ENCODE measurements around the gene SLC9A9. TPM values are rescaled to one million over a fixed set of nuclear protein-coding genes. Genes with fewer than 3 reads are reported as not detected.

SLC9A9 gene
- polyA plus RNA-seq, 1 donor (not counting 4 experiments of a cell fraction or from before 2014, with no cell fraction given), result 5.2 TPM

DNA sequence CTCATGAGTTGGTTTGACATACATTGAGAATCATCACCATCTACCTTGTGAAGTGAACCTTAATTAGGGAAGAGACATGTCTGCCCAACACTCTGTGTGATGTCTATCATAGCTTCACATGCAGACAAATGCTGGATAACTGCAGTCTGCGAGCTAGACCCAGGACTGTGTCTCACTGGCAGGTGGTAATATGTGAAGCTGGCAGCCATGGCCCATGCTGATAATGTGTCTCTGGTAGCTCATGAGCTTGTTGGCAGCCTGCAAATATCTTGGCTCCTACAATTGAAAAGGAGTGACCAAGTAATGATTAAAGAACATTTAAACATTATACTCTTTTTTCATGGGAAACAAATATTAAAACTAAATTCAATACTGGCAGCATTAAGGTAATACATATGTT is 493.9 kb downstream of the SLC9A9 start:
- dilution Hi-C loops (cut with MboI; ENCODE audit: extremely low pct_ligation_motif_present, low sequenced_read_pairs), result no loop called here
- TF ChIP-seq, protein P1, sequence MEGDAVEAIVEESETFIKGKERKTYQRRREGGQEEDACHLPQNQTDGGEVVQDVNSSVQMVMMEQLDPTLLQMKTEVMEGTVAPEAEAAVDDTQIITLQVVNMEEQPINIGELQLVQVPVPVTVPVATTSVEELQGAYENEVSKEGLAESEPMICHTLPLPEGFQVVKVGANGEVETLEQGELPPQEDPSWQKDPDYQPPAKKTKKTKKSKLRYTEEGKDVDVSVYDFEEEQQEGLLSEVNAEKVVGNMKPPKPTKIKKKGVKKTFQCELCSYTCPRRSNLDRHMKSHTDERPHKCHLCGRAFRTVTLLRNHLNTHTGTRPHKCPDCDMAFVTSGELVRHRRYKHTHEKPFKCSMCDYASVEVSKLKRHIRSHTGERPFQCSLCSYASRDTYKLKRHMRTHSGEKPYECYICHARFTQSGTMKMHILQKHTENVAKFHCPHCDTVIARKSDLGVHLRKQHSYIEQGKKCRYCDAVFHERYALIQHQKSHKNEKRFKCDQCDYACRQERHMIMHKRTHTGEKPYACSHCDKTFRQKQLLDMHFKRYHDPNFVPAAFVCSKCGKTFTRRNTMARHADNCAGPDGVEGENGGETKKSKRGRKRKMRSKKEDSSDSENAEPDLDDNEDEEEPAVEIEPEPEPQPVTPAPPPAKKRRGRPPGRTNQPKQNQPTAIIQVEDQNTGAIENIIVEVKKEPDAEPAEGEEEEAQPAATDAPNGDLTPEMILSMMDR (optimal IDR thresholded peaks at IDR 0.05 in 1 of 3, IDR thresholded peaks at IDR 0.05 in 1 of 3, conservative IDR thresholded peaks at IDR 0.05 in 1 of 3; ENCODE audit: extremely low read depth in 1 of 3, insufficient read depth in 2 of 3, low read length in 3 of 3), result no peak
- no peak for TF ChIP-seq EZH2 (IDR thresholded peaks at IDR 0.05; ENCODE audit: low read length)
- no peaks in the 10 kb centered on the region for H3K27me3 ChIP-seq (ENCODE audit: control insufficient read depth, extremely low read depth, insufficient read depth, low read length)
- no peaks in the 10 kb centered on the region for H3K4me1 ChIP-seq (ENCODE audit: control insufficient read depth, extremely low read depth, insufficient read depth, low read length)
- H3K27ac ChIP-seq (ENCODE audit: control insufficient read depth, insufficient read depth, low read length), result no peak overlapping the region
- DNase-seq (ENCODE audit: low read depth, low spot score) (no peak), FAIRE-seq (no peak)
- H4K20me1 ChIP-seq (ENCODE audit: control insufficient read depth, extremely low read depth, insufficient read depth, low read length), result no peaks in the 10 kb centered on the region
- no peak overlapping the region for H3K9ac ChIP-seq (ENCODE audit: control insufficient read depth, extremely low read depth, insufficient read depth, low read length)
- H3K36me3 ChIP-seq (ENCODE audit: control insufficient read depth in 2 of 2, extremely low read depth in 1 of 2, insufficient read depth in 2 of 2, low read length in 2 of 2), result no peaks in the 10 kb centered on the region
- H3K4me3 ChIP-seq (ENCODE audit: control insufficient read depth in 2 of 3, extremely low read depth in 1 of 3, insufficient read depth in 2 of 3, low read depth in 1 of 3, low read length in 3 of 3), result no peak overlapping the region
- H2AFZ ChIP-seq (ENCODE audit: control insufficient read depth, low read length), result no peak overlapping the region
- no peak overlapping the region for H3K4me2 ChIP-seq (ENCODE audit: control insufficient read depth, extremely low read depth, insufficient read depth, low read depth, low read length)
- no peaks in the 10 kb centered on the region for H3K79me2 ChIP-seq (ENCODE audit: control insufficient read depth, insufficient read depth, low read length)
- no peaks in the 10 kb centered on the region for H3K9me1 ChIP-seq (ENCODE audit: control insufficient read depth, extremely low read depth, insufficient read depth, low read length)
- no peaks in the 10 kb centered on the region for H3K9me3 ChIP-seq (ENCODE audit: control insufficient read depth, low read depth, low read length)

DNA sequence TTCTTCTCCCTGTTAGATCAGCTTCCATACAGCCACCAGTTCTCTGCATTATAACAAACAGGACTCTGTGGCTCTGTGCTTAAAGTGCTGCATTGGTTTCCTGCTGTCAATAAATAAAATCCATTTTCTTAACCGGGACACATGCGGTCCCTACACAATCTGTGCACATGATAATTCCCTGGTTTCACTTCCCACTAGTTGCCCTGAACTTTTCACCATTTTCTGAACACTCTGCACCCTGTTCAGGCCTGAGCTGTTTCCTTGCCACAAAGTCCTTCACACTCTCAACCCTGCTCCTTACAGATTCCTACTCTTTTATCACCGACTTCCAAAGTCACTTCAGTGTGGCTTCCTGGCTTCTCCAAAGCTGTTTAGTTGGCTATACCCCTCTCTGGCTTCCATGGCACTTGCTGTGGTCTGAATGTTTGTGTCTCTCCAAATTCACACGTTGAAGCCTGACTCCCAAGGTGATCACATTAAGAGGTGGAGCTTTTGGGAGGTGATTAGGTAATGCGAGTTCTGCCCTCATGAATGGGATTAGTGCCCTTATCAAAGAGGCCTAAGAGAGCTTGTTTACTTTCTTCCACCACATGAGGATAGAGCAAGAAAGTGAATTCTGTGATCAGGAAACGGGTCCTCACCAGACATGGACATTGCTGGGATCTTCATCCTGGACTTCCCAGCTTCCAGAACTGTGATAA is 495.3 kb downstream of the SLC9A9 start:
- dilution Hi-C loops (cut with MboI; ENCODE audit: extremely low pct_ligation_motif_present, low sequenced_read_pairs), result no loop called here
- H3K9me3 ChIP-seq (ENCODE audit: control insufficient read depth, low read depth, low read length), result no peaks in the 10 kb centered on the region
- FAIRE-seq, result no peak

More for the DNA sequence above, 495.3 kb downstream of the SLC9A9 start:
- no peaks in the 10 kb centered on the region for H3K27me3 ChIP-seq (ENCODE audit: control insufficient read depth, extremely low read depth, insufficient read depth, low read length)
- no peaks in the 10 kb centered on the region for H3K4me1 ChIP-seq (ENCODE audit: control insufficient read depth, extremely low read depth, insufficient read depth, low read length)
- no peak overlapping the region for H2AFZ ChIP-seq (ENCODE audit: control insufficient read depth, low read length)
- H3K36me3 ChIP-seq (ENCODE audit: control insufficient read depth in 2 of 2, extremely low read depth in 1 of 2, insufficient read depth in 2 of 2, low read length in 2 of 2), result no peaks in the 10 kb centered on the region
- no peaks in the 10 kb centered on the region for H3K79me2 ChIP-seq (ENCODE audit: control insufficient read depth, insufficient read depth, low read length)
- no peaks in the 10 kb centered on the region for H4K20me1 ChIP-seq (ENCODE audit: control insufficient read depth, extremely low read depth, insufficient read depth, low read length)
- H3K9ac ChIP-seq (ENCODE audit: control insufficient read depth, extremely low read depth, insufficient read depth, low read length), result no peak overlapping the region
- H3K9me1 ChIP-seq (ENCODE audit: control insufficient read depth, extremely low read depth, insufficient read depth, low read length), result no peaks in the 10 kb centered on the region
- DNase-seq (ENCODE audit: low read depth, low spot score), result no peak
- no peak overlapping the region for H3K27ac ChIP-seq (ENCODE audit: control insufficient read depth, insufficient read depth, low read length)
- TF ChIP-seq EZH2 (IDR thresholded peaks at IDR 0.05; ENCODE audit: low read length), result no peak
- TF ChIP-seq, protein P1 (optimal IDR thresholded peaks at IDR 0.05 in 1 of 3, IDR thresholded peaks at IDR 0.05 in 1 of 3, conservative IDR thresholded peaks at IDR 0.05 in 1 of 3; ENCODE audit: extremely low read depth in 1 of 3, insufficient read depth in 2 of 3, low read length in 3 of 3), result no peak
- no peak overlapping the region for H3K4me2 ChIP-seq (ENCODE audit: control insufficient read depth, extremely low read depth, insufficient read depth, low read depth, low read length)
- no peak overlapping the region for H3K4me3 ChIP-seq (ENCODE audit: control insufficient read depth in 2 of 3, extremely low read depth in 1 of 3, insufficient read depth in 2 of 3, low read depth in 1 of 3, low read length in 3 of 3)

Data from keratinocyte (primary cell).